ENCODE data around the gene SOX9.

Gene SOX9

DNA sequence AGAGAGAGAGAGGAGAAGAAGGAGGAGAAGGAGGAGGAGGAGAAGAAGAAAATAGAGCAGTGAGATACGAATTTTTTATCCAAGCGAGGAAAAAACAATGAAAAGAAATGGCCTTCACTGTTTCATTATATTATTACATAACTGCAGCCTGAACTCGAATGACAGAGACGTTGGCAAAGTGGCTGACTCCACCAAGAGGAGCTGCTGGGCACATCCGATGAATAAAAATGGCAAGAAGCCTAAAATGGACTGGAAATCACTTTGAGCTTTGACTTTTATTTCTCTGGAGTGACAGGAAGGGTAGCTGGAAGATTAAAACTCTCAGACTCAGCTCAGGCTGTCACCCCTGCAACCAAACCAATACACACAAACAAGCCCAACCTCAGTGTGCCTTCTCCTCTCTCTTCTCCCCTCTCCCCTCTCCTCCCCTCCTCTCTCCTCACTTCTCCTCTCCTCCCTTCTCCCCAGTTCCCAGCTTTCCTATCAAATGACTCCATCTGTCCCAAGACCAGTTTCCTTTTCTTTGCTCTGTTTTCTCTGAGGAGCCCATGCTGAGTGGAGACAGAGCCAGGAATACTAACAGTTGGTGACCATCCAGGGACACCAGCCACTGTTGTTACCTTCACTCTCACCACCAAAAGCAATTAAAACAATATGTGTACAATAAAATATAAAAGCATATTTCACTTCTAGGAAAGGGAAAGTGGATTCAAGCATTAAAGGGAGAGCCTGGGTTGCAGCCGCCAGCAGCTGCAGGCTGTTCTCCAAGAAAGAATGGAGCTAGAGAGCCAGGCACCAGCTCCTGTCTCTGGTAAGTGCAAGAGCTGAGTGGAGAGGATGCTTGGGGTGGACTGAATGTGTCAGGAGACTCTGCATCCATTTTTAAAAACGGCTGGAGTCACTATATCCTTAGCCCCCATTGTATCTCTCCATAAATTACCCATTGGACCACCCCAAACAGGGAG lies 51.2 kb downstream of the SOX9 start:
- no peak for TF ChIP-seq CTCF (IDR thresholded peaks at IDR 0.05; ENCODE audit: insufficient read depth, low read length, missing control alignments)

DNA sequence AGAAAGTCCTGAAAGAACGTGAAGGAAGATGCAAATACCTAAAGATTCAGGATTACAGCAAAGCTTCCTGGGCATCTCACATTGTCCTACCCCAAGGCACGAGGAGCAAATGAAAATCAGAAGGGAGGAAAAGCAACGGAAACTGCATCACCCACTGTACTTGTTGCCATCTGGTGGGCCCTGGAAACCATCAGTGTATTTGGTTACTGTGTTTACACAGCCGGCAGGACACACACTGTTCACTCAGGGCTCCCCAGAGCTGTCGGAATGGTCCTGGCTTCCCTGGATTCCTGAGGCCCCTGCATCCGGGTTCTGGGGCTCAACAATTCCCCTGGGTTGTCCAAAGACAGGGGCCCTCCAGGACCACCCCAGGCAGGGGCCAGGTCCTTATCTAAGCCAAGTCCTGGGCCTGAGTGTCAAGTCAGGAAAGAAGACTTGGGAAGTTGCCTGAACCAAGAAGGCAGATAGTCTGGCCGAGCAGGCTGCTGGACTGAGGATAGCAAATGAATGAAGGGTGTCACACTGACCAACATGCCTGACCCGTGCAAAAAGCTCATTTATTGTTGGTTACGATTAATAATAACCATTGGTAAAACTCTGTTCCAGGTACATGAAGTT lies 52.8 kb downstream of the SOX9 start:
- H3K4me3 ChIP-seq (ENCODE audit: low read depth, low read length): no peak overlapping the region
- ChIA-PET CTCF (no interaction called here), POLR2A (no interaction called here)
- no peak for TF ChIP-seq CTCF (IDR thresholded peaks at IDR 0.05; ENCODE audit: insufficient read depth, low read length, missing control alignments)
- no peak for DNase-seq (ENCODE audit: low read depth, low spot score)

More for the DNA sequence above, 51.2 kb downstream of the SOX9 start:
- ChIA-PET POLR2A (interaction anchor here (1.1 kb wide), 1 partner anchor 250 kb away, joined by 3 read pairs; no protein-coding TSS in a partner anchor), CTCF (no interaction called here)
- DNase-seq (ENCODE audit: low read depth, low spot score): no peak
- no peak overlapping the region for H3K4me3 ChIP-seq (ENCODE audit: low read depth, low read length)

DNA sequence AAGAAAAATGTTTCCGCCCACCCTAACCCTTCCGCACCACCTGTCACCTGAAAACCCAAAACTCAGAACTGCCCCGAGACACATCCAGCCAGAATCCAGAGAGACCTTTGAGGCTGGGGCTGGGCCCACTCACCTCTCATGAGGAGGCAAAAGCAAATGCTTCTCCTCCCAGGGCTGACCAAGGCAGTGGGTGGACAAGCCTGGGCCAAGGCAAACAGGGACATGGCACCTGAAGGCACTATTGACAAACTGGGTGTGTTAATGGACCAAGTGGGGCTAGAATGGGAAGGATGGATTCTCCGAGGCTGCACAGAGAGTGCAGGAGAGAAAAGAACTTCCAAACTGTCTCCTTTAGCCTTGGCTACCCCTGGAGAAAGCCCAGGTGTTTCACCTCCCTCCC lies 54.4 kb downstream of the SOX9 start:
- ChIA-PET CTCF (interaction anchor here (1.2 kb wide), 1 partner anchor 38 kb away, joined by 3 read pairs; no protein-coding TSS in a partner anchor), POLR2A (no interaction called here)
- H3K4me3 ChIP-seq (ENCODE audit: low read depth, low read length): no peak overlapping the region
- DNase-seq (ENCODE audit: low read depth, low spot score): no peak
- TF ChIP-seq CTCF (IDR thresholded peaks at IDR 0.05; ENCODE audit: insufficient read depth, low read length, missing control alignments): no peak
